Measurements from ENCODE around the gene ZEB1.

The ZEB1 gene

DNA sequence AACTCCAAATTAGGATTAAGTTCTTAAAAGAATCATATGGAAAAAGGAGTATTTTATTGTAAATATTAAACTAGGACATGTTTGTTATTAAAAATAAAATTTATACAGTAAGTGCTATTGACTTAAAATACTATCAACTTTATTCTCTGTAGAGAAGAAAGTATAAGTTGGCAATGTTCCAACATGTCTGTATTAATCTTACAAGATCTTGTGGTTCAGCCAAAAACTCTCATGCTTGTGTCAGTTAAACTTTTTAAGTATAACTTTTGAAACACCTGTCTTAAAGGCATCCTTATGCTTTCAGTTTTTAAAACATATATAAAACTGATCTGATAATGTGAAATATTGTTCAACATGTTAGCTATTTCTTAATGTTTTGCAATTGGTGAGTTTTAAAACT, 160.7 kb downstream of the ZEB1 start:
- H3K4me3 ChIP-seq (ENCODE audit: low read depth, low read length): no peak overlapping the region
- TF ChIP-seq, protein P1, sequence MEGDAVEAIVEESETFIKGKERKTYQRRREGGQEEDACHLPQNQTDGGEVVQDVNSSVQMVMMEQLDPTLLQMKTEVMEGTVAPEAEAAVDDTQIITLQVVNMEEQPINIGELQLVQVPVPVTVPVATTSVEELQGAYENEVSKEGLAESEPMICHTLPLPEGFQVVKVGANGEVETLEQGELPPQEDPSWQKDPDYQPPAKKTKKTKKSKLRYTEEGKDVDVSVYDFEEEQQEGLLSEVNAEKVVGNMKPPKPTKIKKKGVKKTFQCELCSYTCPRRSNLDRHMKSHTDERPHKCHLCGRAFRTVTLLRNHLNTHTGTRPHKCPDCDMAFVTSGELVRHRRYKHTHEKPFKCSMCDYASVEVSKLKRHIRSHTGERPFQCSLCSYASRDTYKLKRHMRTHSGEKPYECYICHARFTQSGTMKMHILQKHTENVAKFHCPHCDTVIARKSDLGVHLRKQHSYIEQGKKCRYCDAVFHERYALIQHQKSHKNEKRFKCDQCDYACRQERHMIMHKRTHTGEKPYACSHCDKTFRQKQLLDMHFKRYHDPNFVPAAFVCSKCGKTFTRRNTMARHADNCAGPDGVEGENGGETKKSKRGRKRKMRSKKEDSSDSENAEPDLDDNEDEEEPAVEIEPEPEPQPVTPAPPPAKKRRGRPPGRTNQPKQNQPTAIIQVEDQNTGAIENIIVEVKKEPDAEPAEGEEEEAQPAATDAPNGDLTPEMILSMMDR (IDR thresholded peaks at IDR 0.05; ENCODE audit: control insufficient read depth, extremely low read depth, insufficient read depth): no peak
- no peak for DNase-seq (ENCODE audit: low read depth)

DNA sequence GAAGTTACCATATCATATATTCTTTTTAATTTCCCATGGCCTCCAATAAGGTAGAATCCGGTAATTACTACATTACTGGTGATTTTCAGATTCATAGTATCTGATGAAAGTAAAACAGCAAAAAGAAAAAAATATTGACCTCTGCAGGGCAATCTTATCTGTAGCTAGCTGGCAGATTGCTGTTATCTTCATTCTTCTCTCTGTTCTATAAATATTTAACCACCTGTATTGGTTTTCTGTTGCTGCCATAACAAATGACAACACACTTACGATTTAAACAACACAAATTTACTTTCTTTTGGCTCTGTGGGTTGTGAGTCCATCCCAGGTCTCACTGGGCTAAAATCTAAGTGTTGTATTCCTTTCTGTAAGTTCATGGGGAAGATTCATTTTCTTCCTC, 164.5 kb downstream of the ZEB1 start:
- DNase-seq (ENCODE audit: low read depth): no peak
- TF ChIP-seq, protein P1 (IDR thresholded peaks at IDR 0.05; ENCODE audit: control insufficient read depth, extremely low read depth, insufficient read depth): no peak
- H3K4me3 ChIP-seq (ENCODE audit: low read depth, low read length): no peak overlapping the region

DNA sequence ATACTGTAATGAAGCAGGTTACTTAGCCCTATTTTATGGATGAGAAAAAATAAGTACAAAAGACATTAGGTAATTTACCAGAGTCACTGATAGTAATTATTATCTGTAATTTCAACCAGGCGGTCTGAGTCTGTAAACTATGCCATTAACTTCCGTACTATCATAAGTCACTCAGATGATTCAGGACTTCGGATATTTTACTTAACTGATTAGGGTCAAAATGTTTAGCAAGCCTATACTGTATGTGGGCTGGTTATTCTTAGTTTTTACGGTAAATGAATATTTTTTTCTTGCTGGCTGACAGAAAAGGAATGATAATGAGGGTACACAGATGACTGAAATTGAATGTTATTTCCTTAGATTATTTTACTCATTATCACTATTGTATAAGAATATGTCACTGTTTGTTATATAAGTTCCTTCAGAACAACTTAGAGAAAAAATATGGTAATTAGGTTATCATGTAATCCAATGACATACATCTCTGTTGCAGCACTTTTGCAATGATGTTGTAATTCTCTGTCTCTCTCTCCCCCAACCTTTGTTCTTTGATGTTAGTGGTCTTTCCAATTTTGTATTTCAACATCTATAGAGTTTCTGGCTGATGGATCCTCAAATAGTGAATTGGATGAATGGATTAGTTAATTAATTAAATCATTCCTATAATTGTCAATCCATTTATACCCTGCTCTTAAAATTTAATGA, 165.6 kb downstream of the ZEB1 start:
- no peak overlapping the region for H3K4me3 ChIP-seq (ENCODE audit: low read depth, low read length)
- TF ChIP-seq, protein P1 (IDR thresholded peaks at IDR 0.05; ENCODE audit: control insufficient read depth, extremely low read depth, insufficient read depth): no peak
- no peak for DNase-seq (ENCODE audit: low read depth)

DNA sequence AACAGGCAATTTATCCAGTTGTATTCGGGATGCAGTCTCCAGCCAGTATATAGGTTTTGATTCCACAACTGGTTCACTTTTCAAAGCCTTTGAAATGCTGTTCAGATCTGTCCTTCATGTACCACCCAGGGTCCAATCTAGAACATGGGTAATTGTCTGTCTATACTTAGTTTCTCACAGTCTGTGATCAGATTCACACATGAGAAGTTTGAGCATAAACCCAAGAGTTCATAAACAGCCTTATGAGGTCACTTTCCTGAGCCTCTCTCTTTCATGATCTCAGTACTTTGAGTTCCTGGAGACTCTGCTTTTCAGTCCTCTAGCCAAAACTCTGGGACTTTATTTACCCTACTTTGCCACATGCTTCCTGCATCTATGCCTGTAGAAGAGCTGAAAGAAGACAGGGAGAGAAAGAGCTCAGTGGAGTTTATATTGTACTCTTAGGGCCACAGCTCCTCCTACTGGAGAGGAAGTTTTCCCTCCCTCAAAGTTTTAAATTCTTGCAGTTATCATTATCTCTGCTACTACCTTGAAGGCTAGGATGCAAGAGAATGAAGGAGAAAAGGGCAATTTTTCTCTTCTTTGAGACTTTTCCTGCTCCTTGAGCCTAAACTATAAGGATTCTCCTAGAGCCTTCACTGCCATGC, 172.0 kb downstream of the ZEB1 start:
- no peak overlapping the region for H3K4me3 ChIP-seq (ENCODE audit: low read depth, low read length)
- no peak for DNase-seq (ENCODE audit: low read depth)
- TF ChIP-seq, protein P1 (IDR thresholded peaks at IDR 0.05; ENCODE audit: control insufficient read depth, extremely low read depth, insufficient read depth): peak; percentile 65

DNA sequence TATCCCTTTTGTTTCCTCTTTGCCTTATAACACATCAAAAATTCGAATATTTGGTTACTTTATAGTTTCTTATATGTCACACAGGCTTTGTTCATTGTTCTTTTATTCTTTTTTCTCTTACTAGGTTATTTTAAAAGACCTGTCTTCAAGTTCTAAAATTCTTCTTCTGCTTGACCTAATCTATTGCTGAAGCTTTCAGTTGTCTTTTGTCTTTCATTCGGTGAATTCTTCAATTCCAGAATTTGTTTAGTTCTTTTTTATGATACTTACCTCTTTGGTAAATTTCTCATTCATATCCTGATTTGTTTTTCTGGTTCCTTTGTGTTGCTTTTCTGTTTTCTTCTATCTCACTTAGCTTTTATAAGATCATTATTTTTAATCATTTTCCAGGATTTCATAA, 188.4 kb downstream of the ZEB1 start:
- no peak for DNase-seq (ENCODE audit: low read depth)
- no peak overlapping the region for H3K4me3 ChIP-seq (ENCODE audit: low read depth, low read length)
- TF ChIP-seq, protein P1 (IDR thresholded peaks at IDR 0.05; ENCODE audit: control insufficient read depth, extremely low read depth, insufficient read depth): no peak

DNA sequence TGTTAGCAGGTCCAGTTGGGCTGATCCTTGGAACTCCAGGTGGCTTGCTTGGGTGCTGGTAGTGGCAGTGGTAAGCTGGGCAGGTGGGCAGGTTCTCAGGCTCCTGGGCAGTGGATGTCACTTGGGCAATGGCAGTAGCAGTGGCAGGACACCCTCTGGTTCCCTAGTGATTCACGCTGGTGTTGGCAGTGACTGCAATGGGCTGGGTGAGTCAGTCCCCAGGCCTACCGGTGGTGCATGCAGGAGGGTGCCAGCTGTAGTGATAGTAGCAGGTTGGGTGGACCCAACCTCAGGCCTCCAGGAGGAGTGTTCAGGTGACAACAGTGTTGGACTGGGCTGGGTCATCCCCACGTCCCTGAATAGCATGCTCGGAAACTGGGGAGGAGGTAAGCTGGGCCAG, 189.2 kb downstream of the ZEB1 start:
- no peak overlapping the region for H3K4me3 ChIP-seq (ENCODE audit: low read depth, low read length)
- no peak for DNase-seq (ENCODE audit: low read depth)
- TF ChIP-seq, protein P1 (IDR thresholded peaks at IDR 0.05; ENCODE audit: control insufficient read depth, extremely low read depth, insufficient read depth): no peak
